Activated effector memory CD4-positive, alpha-beta T cell treated with Interleukin-2 at 50 U/mL for 16 hours (primary cell): Measurements from ENCODE around the gene KIAA1671.
"Not testable (repeated sequence)": the region's sequence is repeated elsewhere in the genome, so short reads cannot be mapped to it uniquely, and the experiment has no call there.

ENCODE experiments used
- DNase-seq: peaks from one replicate; pipeline ENCODE4 v3.0.0-alpha.2; 2020

KIAA1671 gene

GRCh38 chr22:25207553-25208157, 255.1 kb downstream of the KIAA1671 start:
- DNase-seq = no peak

GRCh38 chr22:25208328-25208727, 255.8 kb downstream of the KIAA1671 start:
- no peak for DNase-seq

- no peak for DNase-seq
These were observed 256.4 kb downstream of the KIAA1671 start for GRCh38 chr22:25208743-25209505.

GRCh38 chr22:25210793-25211192, 258.3 kb downstream of the KIAA1671 start:
- DNase-seq = no peak

GRCh38 chr22:25212337-25212736, 259.8 kb downstream of the KIAA1671 start:
- no peak for DNase-seq

- DNase-seq = no peak
These were observed 260.7 kb downstream of the KIAA1671 start for GRCh38 chr22:25213221-25213620.

- DNase-seq = no peak
These were observed 263.7 kb downstream of the KIAA1671 start for GRCh38 chr22:25216230-25216629.

GRCh38 chr22:25219211-25219689, 266.7 kb downstream of the KIAA1671 start, which contains the start of gene CRYBB2:
CRYBB2 (plus strand) TSS chr22:25219639; CDS start chr22:25221430, 1,791 bp downstream.
- no peak for DNase-seq

- DNase-seq = no peak
These were observed 267.5 kb downstream of the KIAA1671 start for GRCh38 chr22:25219948-25220442.

GRCh38 chr22:25221790-25222189, 269.3 kb downstream of the KIAA1671 start:
- no peak for DNase-seq

- DNase-seq = no peak
These were observed 270.8 kb downstream of the KIAA1671 start for GRCh38 chr22:25223269-25223850.

- no peak for DNase-seq
These were observed 276.3 kb downstream of the KIAA1671 start for GRCh38 chr22:25228822-25229221.

- DNase-seq = not testable (repeated sequence)
These were observed 278.2 kb downstream of the KIAA1671 start for GRCh38 chr22:25230760-25231159.

GRCh38 chr22:25232301-25232700, 279.8 kb downstream of the KIAA1671 start:
- no peak for DNase-seq

GRCh38 chr22:25233706-25234105, 281.2 kb downstream of the KIAA1671 start:
- DNase-seq = not testable (repeated sequence)

GRCh38 chr22:25235547-25236290, 283.2 kb downstream of the KIAA1671 start:
- peak; percentile 29 for DNase-seq

- DNase-seq = no peak
These were observed 283.9 kb downstream of the KIAA1671 start for GRCh38 chr22:25236417-25236816.

- DNase-seq = no peak
These were observed 285.0 kb downstream of the KIAA1671 start for GRCh38 chr22:25237503-25237902.

- DNase-seq = not testable (repeated sequence)
These were observed 285.5 kb downstream of the KIAA1671 start for GRCh38 chr22:25238058-25238457.
